H1 (cell line): Measurements from ENCODE around the gene ARHGAP26.

Experiments used
- CHD7 ChIP-seq: fragments of 300-600 bp; sonication (generic); IDR thresholded peaks from 2 replicates; pipeline ENCODE4 v1.7.1; 2012; ENCODE audit warnings: low read length, moderate library complexity, mild to moderate bottlenecking, inconsistent platforms; ENCODE audit not compliant: insufficient replicate concordance
- CTCF ChIP-seq, 3 experiments: IDR thresholded peaks; 1 replicate in 2 of 3; 2 replicates in 1 of 3; pipeline versions ENCODE4 v1.5.1 to v1.6.1; 2011; ENCODE audit warnings: low read length in 3 of 3, mild to moderate bottlenecking in 3 of 3, inconsistent platforms in 2 of 3, low read depth in 1 of 3, moderate library complexity in 1 of 3; ENCODE audit not compliant: insufficient read depth in 1 of 3; ENCODE audit errors: control extremely low read depth in 1 of 3
- E2F6 ChIP-seq: IDR thresholded peaks from 2 replicates; pipeline ENCODE4 v1.6.1; 2012; ENCODE audit warnings: inconsistent platforms
- EP300 ChIP-seq, 2 experiments: IDR thresholded peaks; 1 replicate in 1 of 2; 2 replicates in 1 of 2; pipeline ENCODE4 v1.6.1; 2011 to 2012; ENCODE audit warnings: low read depth in 2 of 2, low read length in 2 of 2, mild to moderate bottlenecking in 2 of 2, borderline replicate concordance in 1 of 2, inconsistent platforms in 1 of 2, moderate library complexity in 1 of 2
- PHF8 ChIP-seq: fragments of 200-600 bp; sonication (generic); conservative IDR thresholded peaks from 2 replicates; pipeline ENCODE4 v1.7.1; 2012; ENCODE audit warnings: low read depth, mild to moderate bottlenecking, inconsistent platforms, low read length, moderate library complexity
- POLR2A ChIP-seq, 2 experiments: IDR thresholded peaks; 1 replicate in 1 of 2; 2 replicates in 1 of 2; pipeline ENCODE4 v1.6.1; 2011; ENCODE audit warnings: low read depth in 2 of 2, low read length in 2 of 2, mild to moderate bottlenecking in 2 of 2; ENCODE audit errors: control extremely low read depth in 1 of 2
- POLR2AphosphoS5 ChIP-seq: IDR thresholded peaks from 2 replicates; pipeline ENCODE4 v1.6.1; 2011; ENCODE audit warnings: low read depth, low read length
- SP1 ChIP-seq: IDR thresholded peaks from 2 replicates; pipeline ENCODE4 v1.6.1; 2011; ENCODE audit warnings: low read depth, low read length

GRCh38 chr5:142795251-142795650 is 25.1 kb downstream of the ARHGAP26 start:
- no peak for TF ChIP-seq CTCF (IDR thresholded peaks at IDR 0.05; ENCODE audit: control extremely low read depth in 1 of 3, insufficient read depth in 1 of 3, low read depth in 1 of 3, low read length in 3 of 3)
- TF ChIP-seq POLR2A (IDR thresholded peaks at IDR 0.05; ENCODE audit: control extremely low read depth in 1 of 2, low read depth in 2 of 2, low read length in 2 of 2) = no peak
- no peak for TF ChIP-seq POLR2AphosphoS5
- no peak for TF ChIP-seq EP300 (IDR thresholded peaks at IDR 0.05; ENCODE audit: borderline replicate concordance in 1 of 2, low read depth in 2 of 2, low read length in 2 of 2)
- TF ChIP-seq PHF8 = no peak
- no peak for TF ChIP-seq CHD7
- TF ChIP-seq E2F6 = no peak
- no peak for TF ChIP-seq SP1
